GDM1 (cell line): ENCODE measurements around the gene PGAM5.

Experiments used
- DNase-seq: peaks from one replicate; lab custom pipeline; 2025; lab: John Stamatoyannopoulos, UW

Gene PGAM5

GRCh38 chr12:132710405-132711079, at the start of gene PGAM5:
PGAM5 (plus strand) TSS chr12:132710842; CDS start chr12:132710877, 35 bp downstream.
- DNase-seq, result peak; percentile 89

GRCh38 chr12:132660996-132661395, 49.6 kb upstream of the PGAM5 start:
- DNase-seq, result no peak

GRCh38 chr12:132661972-132662371, 48.7 kb upstream of the PGAM5 start:
- no peak for DNase-seq

DNA sequence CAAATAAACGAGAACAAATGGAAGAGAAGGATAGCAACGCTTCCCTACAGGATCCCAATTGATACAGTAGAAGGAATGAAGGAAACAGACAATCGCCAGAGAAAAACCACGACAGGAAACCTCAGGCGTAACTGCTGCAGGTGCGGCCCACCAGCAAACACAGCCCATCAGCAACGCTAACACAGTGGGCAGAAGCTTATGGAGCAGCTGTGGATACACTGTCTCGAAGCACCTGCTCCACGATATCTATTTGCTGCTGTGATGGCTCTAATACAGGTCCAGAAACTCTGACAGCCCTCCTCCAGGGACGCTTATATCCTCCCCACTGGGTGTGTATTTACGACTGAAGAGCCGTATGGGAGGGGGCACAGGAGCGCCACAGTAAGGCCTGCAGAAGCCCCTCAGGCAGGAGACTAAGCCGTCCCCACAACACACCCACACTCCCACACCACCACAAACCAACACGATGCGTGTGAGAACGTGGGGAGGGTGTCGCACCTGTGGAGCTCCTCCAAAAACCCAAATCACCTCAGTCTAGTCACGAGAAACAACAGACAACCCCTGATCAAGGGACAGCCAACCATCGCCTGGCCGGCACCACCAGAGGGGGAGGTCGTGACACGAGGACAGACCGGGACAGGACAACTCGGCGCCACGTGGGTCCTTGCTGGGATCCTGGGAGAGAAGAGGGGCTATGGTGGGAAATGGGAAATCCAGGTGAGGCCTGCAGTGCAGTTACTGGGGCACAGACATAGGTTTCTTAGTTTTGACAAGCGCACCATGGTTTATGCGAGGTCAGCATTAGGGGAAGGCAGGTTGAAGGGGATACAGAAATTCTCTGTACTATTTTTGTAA, 47.5 kb upstream of the PGAM5 start:
- peak; percentile 28 for DNase-seq

DNA sequence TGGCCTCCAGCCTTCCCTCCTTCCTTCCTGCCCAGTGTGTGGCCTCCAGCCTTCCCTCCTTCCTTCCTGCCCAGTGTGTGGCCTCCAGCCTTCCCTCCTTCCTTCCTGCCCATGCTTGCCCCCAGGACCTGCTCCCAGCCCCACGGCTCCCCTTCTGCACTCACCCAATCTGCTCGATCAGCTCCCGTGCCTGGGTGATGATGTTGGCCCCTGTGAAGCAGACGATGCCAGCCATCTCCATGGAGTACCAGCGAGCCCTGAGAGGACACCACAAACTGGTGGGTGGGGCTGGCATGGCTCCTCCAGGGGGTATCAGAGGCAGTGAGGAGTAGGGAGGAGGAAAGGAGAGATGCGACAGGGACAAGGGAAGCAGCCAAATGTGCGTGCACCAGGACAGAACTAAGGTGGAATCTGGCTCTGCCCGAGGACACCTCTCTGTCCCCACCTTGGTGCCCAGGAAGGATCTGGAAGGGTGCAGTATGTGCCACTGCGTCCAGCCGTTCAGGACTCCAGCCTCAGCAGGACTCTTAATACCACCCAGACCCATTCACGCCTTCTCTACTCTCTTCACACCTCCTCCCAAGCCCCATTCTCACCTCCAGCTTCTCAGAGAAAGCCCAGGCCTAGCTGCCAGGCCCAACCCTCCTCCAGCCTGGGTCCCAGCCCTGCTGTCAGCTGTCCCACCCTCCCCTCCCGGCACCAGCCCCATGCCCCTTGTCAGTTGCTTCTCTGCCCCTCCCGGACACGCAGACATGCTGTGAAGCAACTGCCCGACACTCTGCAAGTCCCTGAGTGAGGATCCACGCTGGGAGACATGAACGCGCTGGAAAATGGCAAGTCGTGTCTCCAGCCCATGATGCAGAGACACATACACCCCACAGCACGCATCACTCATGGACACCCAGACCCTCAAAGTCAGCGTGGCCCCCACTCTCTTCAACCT, 46.2 kb upstream of the PGAM5 start:
- peak; percentile 20 for DNase-seq

DNA sequence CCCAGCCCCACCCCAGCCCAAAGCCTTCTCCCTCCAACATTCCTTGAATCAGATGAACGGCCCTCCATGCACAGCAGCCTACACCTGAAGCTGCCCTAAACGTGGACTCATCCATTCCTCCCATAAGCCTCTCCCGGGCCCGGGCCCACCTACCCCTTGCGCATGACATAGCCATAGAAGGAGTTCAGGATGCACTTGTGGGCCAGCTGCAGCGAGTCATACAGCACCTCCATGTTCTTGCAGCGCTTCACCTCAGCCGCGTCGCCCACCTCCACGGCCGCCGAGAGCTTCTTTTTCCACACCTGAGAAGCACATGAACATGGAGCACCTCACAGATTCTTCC, 45.5 kb upstream of the PGAM5 start:
- no peak for DNase-seq

DNA sequence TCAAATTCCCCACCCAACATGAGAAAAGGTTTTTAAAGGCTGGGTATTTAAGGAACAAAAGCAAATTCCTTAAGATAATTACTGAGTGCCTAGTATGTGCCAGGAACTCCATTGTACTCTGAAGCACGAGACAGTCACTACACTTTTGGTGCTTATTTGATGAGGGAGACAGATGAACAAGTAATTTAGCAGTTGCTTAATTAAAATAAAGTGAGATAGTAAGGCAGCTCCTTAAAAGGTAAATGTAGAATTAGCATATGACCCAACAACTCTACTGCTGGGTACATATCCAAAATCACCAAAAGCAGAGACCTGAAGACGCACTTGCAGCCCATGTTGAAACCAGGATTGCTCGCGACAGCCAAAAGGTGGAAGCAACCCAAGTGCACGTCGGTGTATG, 44.8 kb upstream of the PGAM5 start:
- DNase-seq, result no peak

DNA sequence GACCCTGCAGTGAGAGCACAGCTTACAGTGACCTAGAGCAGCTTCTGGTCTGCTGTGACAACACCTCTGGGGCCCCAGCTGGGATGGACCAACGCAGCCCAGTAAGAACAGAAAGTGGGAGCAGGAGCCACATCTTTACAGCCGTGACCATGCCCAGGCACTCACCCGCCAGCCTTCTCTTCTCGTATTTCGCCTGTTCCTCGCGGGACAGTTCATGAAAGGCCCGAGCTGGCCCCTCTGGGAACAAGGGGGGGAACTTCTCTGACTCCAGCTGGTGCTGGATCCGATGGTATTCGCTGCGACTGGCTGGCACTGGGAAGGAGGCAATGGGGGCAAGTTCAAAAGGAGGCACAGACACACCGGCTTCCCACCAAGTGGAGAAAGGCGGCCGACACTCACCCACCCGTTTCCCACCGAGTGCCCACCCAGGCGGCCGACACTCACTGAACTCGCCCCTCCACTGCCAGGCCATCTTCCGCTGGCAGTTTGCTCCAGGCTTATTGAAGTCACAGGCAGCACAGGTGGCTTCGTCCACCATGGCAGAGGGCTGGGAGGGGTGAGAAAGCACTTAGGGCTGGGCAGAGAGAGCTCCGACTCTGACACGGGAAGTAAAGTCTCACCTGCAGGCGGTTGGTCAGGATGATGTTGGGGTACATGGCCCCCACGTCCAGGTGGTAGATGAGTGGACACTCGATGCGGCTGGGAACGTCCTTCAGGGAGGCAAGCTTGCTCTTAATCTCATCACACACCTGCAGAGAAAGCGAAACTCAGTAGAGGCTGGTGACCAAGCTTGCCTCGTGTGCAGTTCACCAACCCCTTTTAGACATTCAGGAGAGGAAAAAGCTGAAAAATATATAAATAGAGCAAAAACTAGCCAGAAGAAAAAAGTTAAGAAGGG, 42.2 kb upstream of the PGAM5 start:
- no peak for DNase-seq

DNA sequence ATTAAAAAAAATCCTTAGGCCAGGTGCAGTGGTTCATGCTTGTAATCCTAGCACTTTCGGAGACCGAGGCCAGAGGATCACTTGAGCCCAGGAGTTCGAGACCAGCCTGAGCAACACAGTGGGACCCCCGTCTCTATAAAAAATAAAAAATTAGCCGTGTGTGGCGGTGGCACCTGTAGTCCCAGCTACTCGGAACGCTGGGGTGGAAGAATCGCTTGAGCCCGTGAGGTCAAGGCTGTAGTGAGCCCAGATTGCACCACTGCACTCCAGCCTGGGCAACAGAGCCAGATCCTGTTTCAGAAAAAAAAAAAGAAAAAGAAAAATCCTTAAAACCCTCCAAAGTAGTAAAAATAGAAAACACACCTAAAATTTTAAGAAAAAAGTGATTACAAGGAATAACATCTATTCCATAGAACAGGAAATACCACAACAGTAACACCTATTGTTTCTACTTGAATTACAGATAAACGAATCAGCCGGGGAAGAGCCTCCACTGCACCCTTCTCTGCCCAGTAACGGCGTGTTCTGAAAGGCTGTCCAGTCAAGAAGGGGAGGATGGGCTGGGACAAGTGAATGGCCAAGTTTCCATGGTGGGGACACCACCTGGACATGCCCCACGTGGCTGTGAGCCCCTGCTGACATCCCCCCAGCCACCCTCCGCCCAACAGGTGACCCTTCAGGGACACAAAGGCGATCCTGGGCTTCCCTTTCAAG, 41.3 kb upstream of the PGAM5 start:
- DNase-seq, result no peak

DNA sequence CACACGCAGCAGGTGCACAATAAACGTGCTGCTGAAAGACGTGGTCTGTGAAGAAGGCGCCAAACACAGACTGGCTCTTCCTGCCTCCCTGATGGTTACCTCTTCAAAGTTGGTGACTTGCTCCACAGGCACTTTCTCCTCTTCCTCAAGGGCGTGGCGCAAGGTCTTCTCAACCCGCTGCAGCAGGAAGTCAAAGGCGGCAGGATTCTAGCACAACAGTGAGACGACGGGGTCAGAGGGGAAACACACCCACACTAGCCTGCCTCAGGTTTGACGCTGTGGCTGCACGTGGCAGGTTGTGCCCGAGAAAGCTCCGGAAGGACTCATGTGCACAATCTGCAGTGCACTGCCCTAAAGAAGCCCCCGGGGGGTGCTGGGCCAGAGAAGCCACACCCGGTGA, 38.5 kb upstream of the PGAM5 start:
- no peak for DNase-seq

DNA sequence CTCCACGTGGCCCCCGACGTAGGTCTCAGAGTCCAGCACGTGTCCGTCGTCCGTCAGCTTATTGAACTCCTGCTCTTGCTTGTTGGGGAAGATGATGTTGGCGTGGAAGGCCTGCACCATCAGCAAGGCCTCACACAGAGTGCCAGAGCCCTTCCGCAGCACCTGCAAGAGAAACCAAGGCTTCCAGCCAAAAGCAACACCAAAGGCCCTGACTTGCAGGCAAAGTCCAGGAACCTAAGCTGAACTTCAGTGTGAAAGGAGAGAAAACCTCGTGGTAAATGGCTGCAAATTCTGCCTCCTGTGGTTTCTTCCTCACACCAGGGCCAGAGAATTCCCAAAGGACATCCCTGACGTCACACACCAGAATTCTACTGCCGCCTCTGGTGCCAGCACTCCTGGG, 38.0 kb upstream of the PGAM5 start:
- no peak for DNase-seq

DNA sequence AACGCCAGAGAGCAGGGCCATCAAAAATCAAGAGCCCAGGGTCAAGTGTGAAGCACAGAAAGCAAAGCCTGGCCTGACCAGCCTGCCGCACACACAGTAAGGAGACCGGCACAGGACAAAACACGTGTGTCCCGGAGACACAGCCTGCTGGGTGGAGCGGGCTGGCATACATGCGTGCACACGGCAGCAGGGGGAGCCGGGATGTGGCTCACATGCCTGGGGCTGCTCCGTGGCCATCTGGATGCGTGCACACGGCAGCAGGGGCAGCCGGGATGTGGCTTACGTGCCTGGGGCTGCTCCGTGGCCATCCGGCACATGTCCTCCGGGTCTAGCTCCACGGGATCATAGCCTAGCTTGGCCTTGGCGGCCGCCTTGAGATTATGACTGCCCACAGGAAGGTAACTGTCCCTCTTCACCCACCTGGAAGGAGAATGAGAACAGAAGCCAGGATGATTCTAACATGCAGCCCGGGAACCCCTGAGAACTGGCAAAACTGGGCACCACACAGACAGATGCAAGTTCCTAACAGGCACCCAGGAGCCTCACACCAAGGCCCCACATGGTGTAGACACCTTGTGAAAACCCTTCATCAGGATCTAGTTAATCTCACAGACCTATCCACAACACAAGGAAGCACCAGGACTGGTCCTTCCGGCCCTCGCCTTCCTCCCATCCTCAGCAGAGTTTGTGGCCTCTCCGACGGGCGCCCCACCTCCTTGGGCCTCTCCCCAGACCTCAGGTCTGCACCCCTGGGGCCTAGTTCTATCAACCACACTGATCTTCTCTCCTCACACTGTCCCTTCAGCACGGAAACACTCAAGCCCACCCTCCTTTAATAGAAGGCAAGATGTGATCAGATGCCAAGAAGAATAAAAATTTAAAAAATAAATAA, 37.1 kb upstream of the PGAM5 start:
- no peak for DNase-seq

DNA sequence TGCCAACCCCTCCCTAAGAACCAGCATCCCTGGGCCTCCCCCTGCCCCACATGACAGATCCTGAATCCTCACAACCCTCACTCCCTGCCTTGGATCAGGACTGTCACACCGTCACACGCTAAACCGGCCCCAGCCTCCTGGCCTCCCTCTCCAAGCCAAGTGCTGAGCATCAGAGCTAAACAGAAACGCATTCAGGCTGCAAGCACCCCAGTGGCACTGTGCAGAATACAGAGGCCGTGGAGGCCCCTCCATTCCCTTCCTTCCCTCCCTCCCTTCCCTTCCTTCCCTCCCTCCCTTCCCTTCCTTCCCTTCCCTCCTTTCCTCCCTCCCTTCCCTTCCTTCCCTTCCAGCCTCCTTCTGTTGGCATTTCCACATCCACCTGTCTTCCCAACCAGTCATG, 36.1 kb upstream of the PGAM5 start:
- DNase-seq, result no peak

DNA sequence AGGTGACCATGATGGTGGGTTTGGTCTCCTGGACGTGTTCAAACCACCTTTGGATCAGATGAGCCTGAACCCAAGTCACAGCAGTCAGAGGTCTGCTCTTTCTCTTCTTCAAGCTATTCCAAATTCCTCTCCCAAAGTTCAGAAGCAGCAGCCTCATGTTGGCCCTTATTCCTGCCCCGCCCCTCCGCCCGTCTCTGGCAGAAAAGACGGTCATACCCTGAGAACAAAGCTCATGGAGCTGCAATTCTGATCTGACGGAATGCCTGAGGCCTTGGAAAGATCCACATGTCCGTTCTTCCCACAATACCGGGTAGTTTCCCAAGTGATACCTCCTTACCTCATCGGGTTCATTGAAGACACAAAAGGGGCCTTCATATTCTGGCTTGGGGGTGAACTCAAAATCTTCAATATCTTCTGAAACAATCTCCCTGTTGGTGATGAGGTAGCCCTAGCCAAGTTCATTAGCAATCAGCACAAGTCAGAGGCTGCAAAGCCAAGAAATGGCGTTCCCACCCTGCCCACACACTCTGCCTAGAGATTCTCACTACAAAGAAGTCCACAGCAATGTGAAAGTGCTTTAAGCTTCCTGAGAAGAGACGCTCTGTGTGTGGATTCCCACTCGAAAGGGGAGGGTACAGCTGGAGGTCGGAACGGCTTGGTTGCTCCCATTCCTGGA, 34.7 kb upstream of the PGAM5 start:
- DNase-seq, result no peak

DNA sequence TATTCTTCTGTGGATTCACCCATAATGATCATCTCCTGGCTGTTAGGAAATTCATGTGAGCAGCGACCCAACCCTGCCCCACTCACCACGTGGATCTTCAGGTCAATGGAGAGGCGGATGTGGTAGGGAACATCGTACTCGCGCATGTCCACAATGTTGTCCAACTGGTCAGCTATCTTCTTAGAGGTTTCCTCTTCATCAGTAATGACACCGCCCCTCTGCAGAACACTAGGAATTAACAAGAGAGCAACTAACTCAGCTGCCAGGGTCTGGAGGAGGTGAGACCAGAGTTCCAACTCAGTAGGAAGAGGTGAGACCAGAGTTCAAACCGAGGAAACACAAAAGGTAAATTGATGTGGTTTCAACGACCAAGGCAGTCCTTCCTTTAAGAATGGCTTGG, 33.1 kb upstream of the PGAM5 start:
- DNase-seq, result no peak

DNA sequence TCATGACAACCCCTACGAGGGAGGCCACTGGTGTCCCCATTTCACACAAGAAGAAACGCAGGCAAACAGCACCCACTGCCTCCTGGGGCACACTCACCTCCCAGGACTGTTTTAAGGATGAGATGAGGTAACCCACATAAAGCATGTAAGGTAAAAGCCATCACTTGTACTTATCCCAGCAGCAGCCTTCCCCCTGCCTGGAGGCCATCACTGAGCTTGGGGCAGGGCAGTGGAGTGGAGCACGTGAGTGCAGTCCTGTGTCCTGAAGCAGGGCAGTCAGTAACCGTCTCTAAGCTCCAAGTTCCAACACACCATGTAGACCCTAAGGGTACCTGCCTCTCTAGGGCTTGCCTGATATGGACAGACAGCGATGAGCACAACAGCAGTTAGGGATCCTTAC, 25.2 kb upstream of the PGAM5 start:
- DNase-seq, result no peak

- no peak for DNase-seq
Observed at GRCh38 chr12:132686825-132687210, 23.8 kb upstream of the PGAM5 start.

GRCh38 chr12:132687211-132688164, 23.2 kb upstream of the PGAM5 start, which contains the start of the genes POLE and PXMP2:
POLE (minus strand) TSS chr12:132687342; CDS start chr12:132687315, 27 bp downstream.
PXMP2 (plus strand) TSS chr12:132687587; CDS start chr12:132687671, 84 bp downstream.
- peak; percentile 93 for DNase-seq
